Measurements from ENCODE around the gene ACTG1.

The ACTG1 gene

GRCh38 chr17:81499601-81499970 lies 13.0 kb downstream of the ACTG1 start:
- DNase-seq (ENCODE audit: low read depth in 2 of 3, low spot score in 1 of 3) = no peak

- DNase-seq (ENCODE audit: low read depth in 2 of 3, low spot score in 1 of 3) = no peak
Observed at GRCh38 chr17:81498953-81499600, 13.5 kb downstream of the ACTG1 start.

- no peak for DNase-seq (ENCODE audit: low read depth in 2 of 3, low spot score in 1 of 3)
Observed at GRCh38 chr17:81494626-81495377, 17.8 kb downstream of the ACTG1 start.

GRCh38 chr17:81493198-81494038 lies 19.2 kb downstream of the ACTG1 start:
- DNase-seq (ENCODE audit: low read depth in 2 of 3, low spot score in 1 of 3) = no peak

GRCh38 chr17:81492706-81493105 lies 19.9 kb downstream of the ACTG1 start:
- DNase-seq (ENCODE audit: low read depth in 2 of 3, low spot score in 1 of 3) = no peak

GRCh38 chr17:81492202-81492601 lies 20.4 kb downstream of the ACTG1 start:
- no peak for DNase-seq (ENCODE audit: low read depth in 2 of 3, low spot score in 1 of 3)

- no peak for DNase-seq (ENCODE audit: low read depth in 2 of 3, low spot score in 1 of 3)
Observed at GRCh38 chr17:81491761-81492160, 20.8 kb downstream of the ACTG1 start.

- DNase-seq (ENCODE audit: low read depth in 2 of 3, low spot score in 1 of 3) = no peak
Observed at GRCh38 chr17:81491181-81491581, 21.4 kb downstream of the ACTG1 start.

GRCh38 chr17:81489998-81490992 lies 22.3 kb downstream of the ACTG1 start:
- no peak for DNase-seq (ENCODE audit: low read depth in 2 of 3, low spot score in 1 of 3)

GRCh38 chr17:81489012-81489997 lies 23.3 kb downstream of the ACTG1 start:
- no peak for DNase-seq (ENCODE audit: low read depth in 2 of 3, low spot score in 1 of 3)

- no peak for DNase-seq (ENCODE audit: low read depth in 2 of 3, low spot score in 1 of 3)
Observed at GRCh38 chr17:81488276-81488860, 24.2 kb downstream of the ACTG1 start.

- DNase-seq (ENCODE audit: low read depth in 2 of 3, low spot score in 1 of 3) = peak; percentile 52 to 74 (median 65)
Observed at GRCh38 chr17:81487487-81488275, 24.9 kb downstream of the ACTG1 start.

- no peak for DNase-seq (ENCODE audit: low read depth in 2 of 3, low spot score in 1 of 3)
Observed at GRCh38 chr17:81487089-81487486, 25.5 kb downstream of the ACTG1 start.

- DNase-seq (ENCODE audit: low read depth in 2 of 3, low spot score in 1 of 3) = no peak
Observed at GRCh38 chr17:81486199-81486810, 26.3 kb downstream of the ACTG1 start.

- peak; percentile 80 to 85 (median 85) for DNase-seq (ENCODE audit: low read depth in 2 of 3, low spot score in 1 of 3)
Observed at GRCh38 chr17:81484195-81484979, 28.2 kb downstream of the ACTG1 start.

GRCh38 chr17:81483862-81484194 lies 28.8 kb downstream of the ACTG1 start:
- no peak for DNase-seq (ENCODE audit: low read depth in 2 of 3, low spot score in 1 of 3)
